ENCODE measurements around the gene DAZAP2. TPM values are rescaled to one million over a fixed set of nuclear protein-coding genes. Genes with fewer than 3 reads are reported as not detected.

The DAZAP2 gene
- total RNA-seq, 1 donor from 2014 or later = 130 TPM

DNA sequence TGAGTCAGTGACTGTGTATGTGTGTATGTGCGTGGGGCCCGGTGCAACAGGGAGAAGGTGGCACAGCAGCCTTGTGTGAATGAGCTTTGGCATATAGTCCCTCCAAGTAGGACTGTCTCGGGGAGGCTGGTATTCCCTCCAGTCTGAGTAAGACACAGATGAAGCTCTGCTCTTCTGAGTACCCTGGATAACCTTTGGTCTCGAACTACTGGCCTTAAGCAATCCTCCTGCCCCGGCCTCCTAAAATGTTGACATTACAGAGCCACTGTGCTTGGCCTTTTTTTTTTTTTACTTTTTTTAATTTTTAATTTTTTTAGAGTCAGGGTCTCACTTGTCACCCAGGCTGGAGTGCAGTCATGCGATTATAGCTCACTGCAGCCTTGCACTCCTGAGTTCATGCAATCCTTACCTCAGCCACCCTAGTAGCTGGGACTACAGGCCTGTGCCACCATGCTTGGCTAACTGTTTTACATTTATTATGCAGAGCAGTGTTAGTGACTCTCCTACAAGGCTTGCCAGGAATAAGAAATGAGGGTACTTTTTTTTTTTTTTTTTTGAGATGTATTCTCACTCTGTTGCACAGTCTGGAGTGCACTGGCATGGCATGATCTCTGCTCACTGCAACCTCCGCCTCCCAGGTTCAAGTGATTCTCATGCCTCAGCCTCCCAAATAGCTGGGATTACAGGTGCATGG lies 9.4 kb upstream of the DAZAP2 start:
- H3K4me1 Mint-ChIP-seq (ENCODE audit: unreplicated experiment) = no peaks in the 10 kb centered on the region
- no peak for DNase-seq (ENCODE audit: extremely low spot score, unreplicated experiment)
- H3K4me3 Mint-ChIP-seq (ENCODE audit: unreplicated experiment) = no peak overlapping the region
- TF ChIP-seq, protein P1, sequence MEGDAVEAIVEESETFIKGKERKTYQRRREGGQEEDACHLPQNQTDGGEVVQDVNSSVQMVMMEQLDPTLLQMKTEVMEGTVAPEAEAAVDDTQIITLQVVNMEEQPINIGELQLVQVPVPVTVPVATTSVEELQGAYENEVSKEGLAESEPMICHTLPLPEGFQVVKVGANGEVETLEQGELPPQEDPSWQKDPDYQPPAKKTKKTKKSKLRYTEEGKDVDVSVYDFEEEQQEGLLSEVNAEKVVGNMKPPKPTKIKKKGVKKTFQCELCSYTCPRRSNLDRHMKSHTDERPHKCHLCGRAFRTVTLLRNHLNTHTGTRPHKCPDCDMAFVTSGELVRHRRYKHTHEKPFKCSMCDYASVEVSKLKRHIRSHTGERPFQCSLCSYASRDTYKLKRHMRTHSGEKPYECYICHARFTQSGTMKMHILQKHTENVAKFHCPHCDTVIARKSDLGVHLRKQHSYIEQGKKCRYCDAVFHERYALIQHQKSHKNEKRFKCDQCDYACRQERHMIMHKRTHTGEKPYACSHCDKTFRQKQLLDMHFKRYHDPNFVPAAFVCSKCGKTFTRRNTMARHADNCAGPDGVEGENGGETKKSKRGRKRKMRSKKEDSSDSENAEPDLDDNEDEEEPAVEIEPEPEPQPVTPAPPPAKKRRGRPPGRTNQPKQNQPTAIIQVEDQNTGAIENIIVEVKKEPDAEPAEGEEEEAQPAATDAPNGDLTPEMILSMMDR (IDR thresholded peaks at IDR 0.05) = no peak
- no peaks in the 10 kb centered on the region for H3K27me3 Mint-ChIP-seq (ENCODE audit: unreplicated experiment)
- H3K9me3 Mint-ChIP-seq (ENCODE audit: unreplicated experiment) = no peaks in the 10 kb centered on the region
- H3K36me3 Mint-ChIP-seq (ENCODE audit: unreplicated experiment) = no peaks in the 10 kb centered on the region
- H3K27ac Mint-ChIP-seq (ENCODE audit: unreplicated experiment) = no peak overlapping the region

DNA sequence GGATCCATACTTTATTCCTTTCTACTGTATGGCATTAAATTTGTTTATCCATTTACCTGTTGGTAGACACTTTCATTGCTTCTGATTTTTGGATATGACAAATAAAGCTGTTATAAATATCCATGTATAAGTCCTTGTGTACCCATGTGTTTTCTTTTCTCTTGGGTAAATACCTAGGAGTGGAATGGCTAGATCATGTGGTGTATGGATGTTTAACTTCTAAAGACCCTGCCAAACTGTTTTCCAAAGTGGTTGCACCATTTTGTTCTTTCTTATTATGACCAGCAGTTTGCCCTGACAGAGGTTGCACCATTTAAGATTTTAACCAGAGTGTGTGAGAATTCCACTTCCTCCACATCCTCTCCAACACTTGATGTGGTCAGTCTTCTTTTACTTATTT lies 6.0 kb upstream of the DAZAP2 start:
- Mint-ChIP-seq H3K4me3 (ENCODE audit: unreplicated experiment) (no peak overlapping the region), H3K27ac (ENCODE audit: unreplicated experiment) (no peak overlapping the region), H3K36me3 (ENCODE audit: unreplicated experiment) (no peaks in the 10 kb centered on the region), H3K9me3 (ENCODE audit: unreplicated experiment) (no peaks in the 10 kb centered on the region), H3K27me3 (ENCODE audit: unreplicated experiment) (no peaks in the 10 kb centered on the region), H3K4me1 (ENCODE audit: unreplicated experiment) (no peaks in the 10 kb centered on the region)
- TF ChIP-seq, protein P1 (IDR thresholded peaks at IDR 0.05) = no peak
- DNase-seq (ENCODE audit: extremely low spot score, unreplicated experiment) = no peak

DNA sequence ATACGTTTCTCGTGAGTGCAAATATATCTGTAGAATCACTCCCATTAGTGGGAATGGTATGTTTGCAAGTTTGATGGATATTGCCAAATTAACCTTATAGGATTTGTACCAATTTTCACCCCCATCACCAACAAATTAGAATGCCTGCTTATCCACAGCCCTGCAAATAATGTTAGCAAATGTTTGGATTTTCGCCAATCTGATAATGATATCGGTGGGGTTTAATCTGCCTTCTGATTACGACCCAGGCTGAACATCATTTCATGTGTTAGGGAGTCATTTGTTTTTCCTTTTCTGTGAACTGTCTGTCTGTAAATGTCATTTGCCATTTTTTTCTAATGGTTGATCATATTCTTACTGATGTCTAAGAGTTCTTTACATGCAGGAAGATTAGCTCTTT lies 4.1 kb upstream of the DAZAP2 start:
- no peak overlapping the region for H3K27ac Mint-ChIP-seq (ENCODE audit: unreplicated experiment)
- H3K27me3 Mint-ChIP-seq (ENCODE audit: unreplicated experiment) = no peaks in the 10 kb centered on the region
- DNase-seq (ENCODE audit: extremely low spot score, unreplicated experiment) = no peak
- no peak overlapping the region for H3K4me3 Mint-ChIP-seq (ENCODE audit: unreplicated experiment)
- peaks cover 7% of the 10 kb centered on the region for H3K4me1 Mint-ChIP-seq (ENCODE audit: unreplicated experiment)
- H3K9me3 Mint-ChIP-seq (ENCODE audit: unreplicated experiment) = no peaks in the 10 kb centered on the region
- no peaks in the 10 kb centered on the region for H3K36me3 Mint-ChIP-seq (ENCODE audit: unreplicated experiment)
- TF ChIP-seq, protein P1 (IDR thresholded peaks at IDR 0.05) = no peak

DNA sequence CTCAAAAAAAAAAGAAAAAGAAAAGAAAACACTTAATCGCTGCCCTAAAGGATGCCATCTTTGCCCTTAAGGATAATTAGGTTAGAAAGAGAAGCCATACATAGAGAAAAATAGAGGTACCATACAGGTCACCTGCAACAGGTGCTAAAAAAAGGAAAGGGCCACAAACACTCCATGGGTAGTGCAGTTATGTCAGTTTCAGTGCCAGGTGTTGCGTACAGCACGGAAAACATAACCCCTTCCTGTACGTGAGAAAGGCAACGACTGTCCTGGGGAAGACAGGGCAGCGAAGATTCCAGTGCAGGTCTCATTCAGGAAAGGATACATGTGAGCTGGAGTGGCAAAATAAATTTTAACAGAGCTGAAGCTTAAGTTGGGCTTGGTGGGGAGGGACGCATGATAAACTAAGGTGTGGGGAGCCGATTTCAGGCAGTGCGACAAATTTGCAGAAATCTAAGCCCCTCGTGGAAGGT lies 553 bp upstream of the DAZAP2 start:
- DNase-seq (ENCODE audit: extremely low spot score, unreplicated experiment) = no peak
- peak overlapping the region; percentile 97 for H3K4me3 Mint-ChIP-seq (ENCODE audit: unreplicated experiment)
- H3K4me1 Mint-ChIP-seq (ENCODE audit: unreplicated experiment) = peaks cover 21% of the 10 kb centered on the region
- no peaks in the 10 kb centered on the region for H3K27me3 Mint-ChIP-seq (ENCODE audit: unreplicated experiment)
- peaks cover 13% of the 10 kb centered on the region for H3K36me3 Mint-ChIP-seq (ENCODE audit: unreplicated experiment)
- no peaks in the 10 kb centered on the region for H3K9me3 Mint-ChIP-seq (ENCODE audit: unreplicated experiment)
- TF ChIP-seq, protein P1 (IDR thresholded peaks at IDR 0.05) = no peak
- H3K27ac Mint-ChIP-seq (ENCODE audit: unreplicated experiment) = peak overlapping the region; percentile 99

DNA sequence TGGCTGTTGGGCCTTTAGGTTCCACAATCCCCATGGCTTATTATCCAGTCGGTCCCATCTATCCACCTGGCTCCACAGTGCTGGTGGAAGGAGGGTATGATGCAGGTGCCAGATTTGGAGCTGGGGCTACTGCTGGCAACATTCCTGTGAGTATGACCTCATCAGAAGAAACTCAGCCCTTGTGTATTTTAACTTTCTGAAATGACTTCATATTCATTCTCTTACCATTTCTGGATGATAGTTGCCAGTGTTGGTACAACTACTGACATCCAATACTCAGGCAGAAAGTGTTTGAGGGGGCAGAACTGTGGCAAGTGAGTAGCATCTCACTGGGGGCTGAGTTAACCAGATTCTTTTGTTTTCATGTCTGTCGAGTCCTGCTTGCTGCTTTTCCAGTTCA lies 2.3 kb downstream of the DAZAP2 start:
- TF ChIP-seq, protein P1 (IDR thresholded peaks at IDR 0.05) = no peak
- H3K36me3 Mint-ChIP-seq (ENCODE audit: unreplicated experiment) = peaks cover 24% of the 10 kb centered on the region
- no peaks in the 10 kb centered on the region for H3K27me3 Mint-ChIP-seq (ENCODE audit: unreplicated experiment)
- H3K4me3 Mint-ChIP-seq (ENCODE audit: unreplicated experiment) = peak overlapping the region; percentile 97
- no peak for DNase-seq (ENCODE audit: extremely low spot score, unreplicated experiment)
- H3K27ac Mint-ChIP-seq (ENCODE audit: unreplicated experiment) = no peak overlapping the region
- peaks cover 24% of the 10 kb centered on the region for H3K4me1 Mint-ChIP-seq (ENCODE audit: unreplicated experiment)
- H3K9me3 Mint-ChIP-seq (ENCODE audit: unreplicated experiment) = no peaks in the 10 kb centered on the region

Measured in osteocyte (in vitro differentiated cells).